ENCODE data around the gene C7orf57. TPM values are rescaled to one million over a fixed set of nuclear protein-coding genes. Genes with fewer than 3 reads are reported as not detected.

Gene C7orf57
- total RNA-seq, 1 experiment from 2014 or later = 0.33 TPM

- no TSS peak for BruUV-seq (replicated peaks)
- no peak for TF ChIP-seq CTCF (IDR thresholded peaks at IDR 0.05; ENCODE audit: unreplicated experiment)
- no peaks in the 10 kb centered on the region for H3K9me3 Mint-ChIP-seq (ENCODE audit: low read depth, unreplicated experiment)
- no peaks in the 10 kb centered on the region for H3K27me3 Mint-ChIP-seq (ENCODE audit: unreplicated experiment)
- no peak overlapping the region for H3K27ac Mint-ChIP-seq (ENCODE audit: unreplicated experiment)
- H3K36me3 Mint-ChIP-seq (ENCODE audit: insufficient read depth, unreplicated experiment) = peaks cover 5% of the 10 kb centered on the region
- H3K4me1 Mint-ChIP-seq (ENCODE audit: low read depth, unreplicated experiment) = peaks cover 27% of the 10 kb centered on the region
- DNase-seq = no peak
- CTCF ChIA-PET = interaction anchor here (0.6 kb wide), 1 partner anchor 432 kb away, joined by 3 read pairs; no protein-coding TSS in a partner anchor
- intact Hi-C loops (cut with micrococcal nuclease; ENCODE audit: unreplicated experiment) = no loop called here
- H3K4me3 Mint-ChIP-seq (ENCODE audit: low read depth, unreplicated experiment) = no peak overlapping the region
Observed at GRCh38 chr7:48004032-48004431, 31.3 kb upstream of the C7orf57 start.

- intact Hi-C loops (cut with micrococcal nuclease; ENCODE audit: unreplicated experiment) = no loop called here
- H3K27ac Mint-ChIP-seq (ENCODE audit: unreplicated experiment) = no peak overlapping the region
- no TSS peak for BruUV-seq (replicated peaks)
- no peaks in the 10 kb centered on the region for H3K27me3 Mint-ChIP-seq (ENCODE audit: unreplicated experiment)
- no peak overlapping the region for H3K4me3 Mint-ChIP-seq (ENCODE audit: low read depth, unreplicated experiment)
- H3K4me1 Mint-ChIP-seq (ENCODE audit: low read depth, unreplicated experiment) = peaks cover 26% of the 10 kb centered on the region
- H3K9me3 Mint-ChIP-seq (ENCODE audit: low read depth, unreplicated experiment) = no peaks in the 10 kb centered on the region
- CTCF ChIA-PET = interaction anchor here (0.6 kb wide), 1 partner anchor 431 kb away, joined by 3 read pairs; no protein-coding TSS in a partner anchor
- TF ChIP-seq CTCF (IDR thresholded peaks at IDR 0.05; ENCODE audit: unreplicated experiment) = no peak
- peaks cover 5% of the 10 kb centered on the region for H3K36me3 Mint-ChIP-seq (ENCODE audit: insufficient read depth, unreplicated experiment)
- DNase-seq = no peak
Observed at GRCh38 chr7:48004638-48005037, 30.7 kb upstream of the C7orf57 start.

GRCh38 chr7:48006866-48007265 is 28.5 kb upstream of the C7orf57 start:
- Mint-ChIP-seq H3K9me3 (ENCODE audit: low read depth, unreplicated experiment) (no peaks in the 10 kb centered on the region), H3K36me3 (ENCODE audit: insufficient read depth, unreplicated experiment) (no peaks in the 10 kb centered on the region), H3K4me1 (ENCODE audit: low read depth, unreplicated experiment) (peaks cover 13% of the 10 kb centered on the region), H3K27ac (ENCODE audit: unreplicated experiment) (no peak overlapping the region), H3K4me3 (ENCODE audit: low read depth, unreplicated experiment) (no peak overlapping the region), H3K27me3 (ENCODE audit: unreplicated experiment) (no peaks in the 10 kb centered on the region)
- no peak for TF ChIP-seq CTCF (IDR thresholded peaks at IDR 0.05; ENCODE audit: unreplicated experiment)
- intact Hi-C loops (cut with micrococcal nuclease; ENCODE audit: unreplicated experiment) = no loop called here
- BruUV-seq (replicated peaks) = no TSS peak
- CTCF ChIA-PET = no interaction called here
- no peak for DNase-seq

- no peak for TF ChIP-seq CTCF (IDR thresholded peaks at IDR 0.05; ENCODE audit: unreplicated experiment)
- H3K27ac Mint-ChIP-seq (ENCODE audit: unreplicated experiment) = no peak overlapping the region
- H3K4me1 Mint-ChIP-seq (ENCODE audit: low read depth, unreplicated experiment) = peaks cover 13% of the 10 kb centered on the region
- CTCF ChIA-PET = no interaction called here
- no peak overlapping the region for H3K4me3 Mint-ChIP-seq (ENCODE audit: low read depth, unreplicated experiment)
- no peaks in the 10 kb centered on the region for H3K27me3 Mint-ChIP-seq (ENCODE audit: unreplicated experiment)
- intact Hi-C loops (cut with micrococcal nuclease; ENCODE audit: unreplicated experiment) = no loop called here
- H3K36me3 Mint-ChIP-seq (ENCODE audit: insufficient read depth, unreplicated experiment) = no peaks in the 10 kb centered on the region
- H3K9me3 Mint-ChIP-seq (ENCODE audit: low read depth, unreplicated experiment) = no peaks in the 10 kb centered on the region
- no peak for DNase-seq
- no TSS peak for BruUV-seq (replicated peaks)
Observed at GRCh38 chr7:48009257-48009656, 26.1 kb upstream of the C7orf57 start.

Data from Calu3 (cell line).